HepG2 (cell line): ENCODE results near the gene AMN. TPM values are rescaled to one million over a fixed set of nuclear protein-coding genes. Genes with fewer than 3 reads are reported as not detected.

Experiments
- ATAC-seq: fragments of 200-7000 bp; cut with Tn5 transposase; 3 replicates; pipeline ENCODE4 v1.9.1; 2020; ENCODE audit warnings: mild to moderate bottlenecking, moderate library complexity
- BruUV-seq: library from RNA; stranded (reverse); fragments of 400-500 nt; replicated peaks from 2 replicates; lab custom pipeline; 2021; lab: Mats Ljungman, UMichigan
- CTCF ChIA-PET: fragments of 300-600 bp; formaldehyde crosslinking; extraction: SDS; loops from one replicate; lab custom pipeline; 2021; ENCODE audit warnings: low total read pairs, inconsistent platforms, low intra/inter-chr PET ratio; lab: Yijun Ruan, JAX
- POLR2A ChIA-PET: fragments of 350-600 bp; sonication (Branson Sonifier 250); formaldehyde crosslinking; loops from one replicate; lab custom pipeline; 2020; ENCODE audit warnings: antibody characterized with exemption, inconsistent platforms; lab: Yijun Ruan, JAX
- DNase-seq: peaks from one replicate; pipeline ENCODE4 v3.0.0-alpha.2; 2015; ENCODE audit warnings: low spot score
- FAIRE-seq: peaks from 3 replicates; lab custom pipeline; 2011; peaks lifted over from hg19 to GRCh38; lab: Jason Lieb, UNC
- H2AFZ ChIP-seq: one replicate; pipeline ENCODE4 v1.6.1; 2011; ENCODE audit warnings: low read length, inconsistent platforms
- H3K27ac ChIP-seq: fragments of 300-600 bp; 3 replicates; pipeline ENCODE4 v1.8.0; 2011; ENCODE audit warnings: mixed run types, mild to moderate bottlenecking, mixed read lengths, low read length, inconsistent platforms; ENCODE audit not compliant: insufficient read depth; ENCODE audit errors: extremely low read length
- H3K27me3 ChIP-seq, 2 experiments: fragments of 200-600 bp in 1 of 2; 2 replicates in 1 of 2; 3 replicates in 1 of 2; pipeline versions ENCODE4 v1.6.0 to v1.8.0; 2011; ENCODE audit warnings: low read length in 2 of 2, mild to moderate bottlenecking in 2 of 2, moderate library complexity in 2 of 2, inconsistent platforms in 1 of 2; ENCODE audit not compliant: insufficient read depth in 2 of 2, control insufficient read depth in 1 of 2
- H3K36me3 ChIP-seq, 2 experiments: fragments of 200-600 bp in 1 of 2; replicated peaks in 1 of 2; 2 replicates in 1 of 2; 3 replicates in 1 of 2; pipeline versions ENCODE4 v1.5.1 to v1.8.0; 2011; ENCODE audit warnings: low read length in 2 of 2, inconsistent platforms in 1 of 2; ENCODE audit not compliant: insufficient read depth in 2 of 2, control insufficient read depth in 1 of 2
- H3K4me1 ChIP-seq: 2 replicates; pipeline ENCODE4 v1.5.1; 2012; ENCODE audit warnings: low read length, inconsistent platforms; ENCODE audit not compliant: insufficient read depth
- H3K4me2 ChIP-seq: 2 replicates; pipeline ENCODE4 v1.6.0; 2011; ENCODE audit warnings: low read depth, low read length, inconsistent platforms
- H3K4me3 ChIP-seq, 3 experiments: fragments of 200-600 bp in 1 of 3; sonication (generic), shearing (Covaris generic) in 1 of 3; replicated peaks in 1 of 3; 2 replicates each; pipeline ENCODE4 v1.5.1; 2011 to 2016; ENCODE audit warnings: low read length in 3 of 3, inconsistent platforms in 2 of 3, low read depth in 2 of 3, mild to moderate bottlenecking in 2 of 3, control low read depth in 1 of 3, mixed read lengths in 1 of 3; ENCODE audit not compliant: insufficient read depth in 1 of 3
- H3K79me2 ChIP-seq: one replicate; pipeline ENCODE4 v1.6.1; 2011; ENCODE audit warnings: low read length, inconsistent platforms; ENCODE audit not compliant: insufficient read depth
- H3K9ac ChIP-seq: 2 replicates; pipeline ENCODE4 v1.6.0; 2011; ENCODE audit warnings: mild to moderate bottlenecking, low read depth, low read length, inconsistent platforms; ENCODE audit not compliant: insufficient read depth
- H3K9me3 ChIP-seq: 2 replicates; pipeline ENCODE4 v1.5.1; 2012; ENCODE audit warnings: mild to moderate bottlenecking, low read length
- H4K20me1 ChIP-seq: 2 replicates; pipeline ENCODE4 v1.6.0; 2011; ENCODE audit warnings: inconsistent platforms, mild to moderate bottlenecking, low read length, moderate library complexity; ENCODE audit not compliant: insufficient read depth
- CENPT ChIP-seq: sonication (generic); formaldehyde crosslinking; IDR thresholded peaks from 2 replicates; pipeline ENCODE4 v1.8.0; 2022; ENCODE audit warnings: low read depth, mild to moderate bottlenecking, moderate library complexity, missing genetic modification reagents
- ESRRA ChIP-seq: sonication (generic); formaldehyde crosslinking; IDR thresholded peaks from 2 replicates; pipeline ENCODE4 v1.5.1; 2020; ENCODE audit warnings: mild to moderate bottlenecking, low read depth, missing genetic modification reagents
- KAT2B ChIP-seq: fragments of 150-350 bp; IDR thresholded peaks from 2 replicates; pipeline ENCODE4 v1.6.1; 2014; ENCODE audit warnings: low read depth, low read length, borderline replicate concordance
- KDM1A ChIP-seq: IDR thresholded peaks from 2 replicates; pipeline ENCODE4 v1.6.1; 2016; ENCODE audit warnings: missing compliant biosample characterization
- KMT2A ChIP-seq: sonication (generic); formaldehyde crosslinking; IDR thresholded peaks from 2 replicates; pipeline ENCODE4 v1.4.0; 2020; ENCODE audit warnings: missing genetic modification reagents
- NFATC3 ChIP-seq: sonication (generic); formaldehyde crosslinking; IDR thresholded peaks from 2 replicates; pipeline ENCODE4 v1.5.1; 2020; ENCODE audit warnings: mild to moderate bottlenecking, missing genetic modification reagents
- NFE2L1 ChIP-seq: sonication (generic); formaldehyde crosslinking; IDR thresholded peaks from 2 replicates; pipeline ENCODE4 v1.4.0; 2020; ENCODE audit warnings: missing genetic modification reagents, mild to moderate bottlenecking, borderline replicate concordance
- ZBTB46 ChIP-seq: sonication (generic); formaldehyde crosslinking; IDR thresholded peaks from 2 replicates; pipeline ENCODE4 v1.4.0; 2020; ENCODE audit warnings: mild to moderate bottlenecking, missing genetic modification reagents, borderline replicate concordance
- ZIK1 ChIP-seq: sonication (generic); formaldehyde crosslinking; IDR thresholded peaks from 2 replicates; pipeline ENCODE4 v1.5.0; 2020; ENCODE audit warnings: mild to moderate bottlenecking, low read depth, missing genetic modification reagents, borderline replicate concordance
- ZNF143 ChIP-seq: sonication (generic); formaldehyde crosslinking; IDR thresholded peaks from 2 replicates; pipeline ENCODE4 v1.4.0; 2020; ENCODE audit warnings: missing genetic modification reagents
- ZNF337 ChIP-seq: sonication (generic); formaldehyde crosslinking; IDR thresholded peaks from 2 replicates; pipeline ENCODE4 v1.5.1; 2020; ENCODE audit warnings: missing genetic modification reagents, low read depth, mild to moderate bottlenecking, borderline replicate concordance
- ZNF83 ChIP-seq: sonication (generic); formaldehyde crosslinking; IDR thresholded peaks from 2 replicates; pipeline ENCODE4 v1.4.0; 2020; ENCODE audit warnings: missing genetic modification reagents, mild to moderate bottlenecking, borderline replicate concordance
- WGBS: methylation state at CpG from one replicate; pipeline ENCODE4 v1.1.6; 2017; ENCODE audit warnings: low lambda C conversion rate; 5-methylcytosine and 5-hydroxymethylcytosine counted together
- in situ Hi-C: cut with HindIII; loops from 2 replicates; pipeline ENCODE4 v1.10.0; 2017; ENCODE audit warnings: low pct_unique_long_range_greater_than_20kb; ENCODE audit not compliant: extremely low pct_ligation_motif_present
- intact Hi-C: fragments of 100-400 bp; cut with micrococcal nuclease; formaldehyde crosslinking; loops from one replicate; pipeline ENCODE4 v1.10.0; 2022; ENCODE audit not compliant: unreplicated experiment
- polyA plus RNA-seq, 8 experiments: library from polyadenylated mRNA; depleted of rRNA in 3 of 8; stranded (reverse) in 7 of 8; unstranded in 1 of 8; fragments of >200 nt; fragmentation: Illumina TruSeq in 4 of 8; extraction: Trizol in 4 of 8; gene quantifications; 2 replicates each; pipeline versions ENCODE4 v1.2.1 to v1.2.3, GENCODE V29; 2011 to 2016; ENCODE audit warnings: low read depth in 4 of 8, missing spikeins in 1 of 8, mixed read lengths in 1 of 8; ENCODE audit not compliant: insufficient read depth in 1 of 8
- total RNA-seq, 5 experiments: library from RNA; depleted of rRNA; stranded (reverse); fragments of >200 nt; fragmentation: Illumina TruSeq; extraction: Trizol; gene quantifications; 2 replicates each; pipeline ENCODE4 v1.2.3, GENCODE V29; 2016; ENCODE audit warnings: low read depth in 1 of 5
- TF ChIP-seq, protein P1 (sequence below): sonication (generic); formaldehyde crosslinking; IDR thresholded peaks from 2 replicates; pipeline ENCODE4 v1.9.0; 2021; ENCODE audit warnings: missing genetic modification reagents, borderline replicate concordance
- TF ChIP-seq, protein P2 (sequence below): sonication (generic); formaldehyde crosslinking; IDR thresholded peaks from 2 replicates; pipeline ENCODE4 v1.9.0; 2021; ENCODE audit warnings: missing genetic modification reagents, mild to moderate bottlenecking, borderline replicate concordance

AMN gene
- total and polyA plus RNA-seq, 2 of the 13 experiments (the other 11 are each of a cell fraction or from before 2014, with no cell fraction given) = 9.8 to 33.1 TPM

GRCh38 chr14:102958461-102958860 is 36.0 kb downstream of the AMN start:
- Histone ChIP-seq H3K79me2 (no peaks in the 10 kb centered on the region), H3K27ac (no peak overlapping the region), H4K20me1 (no peaks in the 10 kb centered on the region), H2AFZ (no peak overlapping the region), H3K9me3 (no peaks in the 10 kb centered on the region), H3K4me1 (no peaks in the 10 kb centered on the region), H3K36me3 (peaks cover 22 to 52% of the 10 kb centered on the region in 2 experiments), H3K4me3 (no peak overlapping the region), H3K4me2 (no peak overlapping the region), H3K27me3 (no peaks in the 10 kb centered on the region), H3K9ac (no peak overlapping the region)
- ATAC-seq (no peak), FAIRE-seq (no peak), DNase-seq (no peak)
- TF ChIP-seq NFE2L1 (no peak), CENPT (no peak), ZIK1 (CRISPR knock-in tag) (no peak), ZNF83 (CRISPR knock-in tag) (no peak)
- 97% methylated on average over 9 of the region's 10 CpGs for WGBS
- POLR2A ChIA-PET = no interaction called here
- in situ Hi-C loops = no loop called here
- intact Hi-C loops = no loop called here
- CTCF ChIA-PET = no interaction called here
- BruUV-seq = no TSS peak

- no peaks in the 10 kb centered on the region for H3K27me3 ChIP-seq
- in situ Hi-C loops (no loop called here), intact Hi-C loops (no loop called here)
- BruUV-seq = no TSS peak
- no peaks in the 10 kb centered on the region for H3K79me2 ChIP-seq
- no peak for ATAC-seq
- H3K36me3 ChIP-seq = peaks cover 24 to 64% of the 10 kb centered on the region in 2 experiments
- H3K4me1 ChIP-seq = no peaks in the 10 kb centered on the region
- CTCF ChIA-PET = no interaction called here
- H4K20me1 ChIP-seq = no peaks in the 10 kb centered on the region
- no peak overlapping the region for H3K4me3 ChIP-seq
- H3K9me3 ChIP-seq = no peaks in the 10 kb centered on the region
- H2AFZ ChIP-seq = no peak overlapping the region
- no peak overlapping the region for H3K9ac ChIP-seq
- no peak overlapping the region for H3K27ac ChIP-seq
- no peak for FAIRE-seq
- no peak overlapping the region for H3K4me2 ChIP-seq
- 93% methylated on average over 6 of the region's 9 CpGs for WGBS
- POLR2A ChIA-PET = no interaction called here
- DNase-seq = no peak
- TF ChIP-seq ESRRA (CRISPR knock-in tag) (no peak), ZNF143 (no peak), ZBTB46 (CRISPR knock-in tag) (no peak), KAT2B (no peak), KDM1A (CRISPR knock-in tag) (no peak), KMT2A (no peak), ZNF337 (no peak), NFATC3 (no peak)
- TF ChIP-seq, protein P1, sequence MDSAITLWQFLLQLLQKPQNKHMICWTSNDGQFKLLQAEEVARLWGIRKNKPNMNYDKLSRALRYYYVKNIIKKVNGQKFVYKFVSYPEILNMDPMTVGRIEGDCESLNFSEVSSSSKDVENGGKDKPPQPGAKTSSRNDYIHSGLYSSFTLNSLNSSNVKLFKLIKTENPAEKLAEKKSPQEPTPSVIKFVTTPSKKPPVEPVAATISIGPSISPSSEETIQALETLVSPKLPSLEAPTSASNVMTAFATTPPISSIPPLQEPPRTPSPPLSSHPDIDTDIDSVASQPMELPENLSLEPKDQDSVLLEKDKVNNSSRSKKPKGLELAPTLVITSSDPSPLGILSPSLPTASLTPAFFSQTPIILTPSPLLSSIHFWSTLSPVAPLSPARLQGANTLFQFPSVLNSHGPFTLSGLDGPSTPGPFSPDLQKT (CRISPR knock-in tag) = no peak
- TF ChIP-seq, protein P2, sequence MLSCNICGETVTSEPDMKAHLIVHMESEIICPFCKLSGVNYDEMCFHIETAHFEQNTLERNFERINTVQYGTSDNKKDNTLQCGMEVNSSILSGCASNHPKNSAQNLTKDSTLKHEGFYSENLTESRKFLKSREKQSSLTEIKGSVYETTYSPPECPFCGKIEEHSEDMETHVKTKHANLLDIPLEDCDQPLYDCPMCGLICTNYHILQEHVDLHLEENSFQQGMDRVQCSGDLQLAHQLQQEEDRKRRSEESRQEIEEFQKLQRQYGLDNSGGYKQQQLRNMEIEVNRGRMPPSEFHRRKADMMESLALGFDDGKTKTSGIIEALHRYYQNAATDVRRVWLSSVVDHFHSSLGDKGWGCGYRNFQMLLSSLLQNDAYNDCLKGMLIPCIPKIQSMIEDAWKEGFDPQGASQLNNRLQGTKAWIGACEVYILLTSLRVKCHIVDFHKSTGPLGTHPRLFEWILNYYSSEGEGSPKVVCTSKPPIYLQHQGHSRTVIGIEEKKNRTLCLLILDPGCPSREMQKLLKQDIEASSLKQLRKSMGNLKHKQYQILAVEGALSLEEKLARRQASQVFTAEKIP = no peak
Measured at GRCh38 chr14:102962111-102962627, 39.7 kb downstream of the AMN start.
